GM19351 (cell line): Measurements from ENCODE around the gene LIN28B.
A peak's percentile ranks its signal among the peaks of the same experiment; 100 is the strongest.
"Not testable (repeated sequence)": the region's sequence is repeated elsewhere in the genome, so short reads cannot be mapped to it uniquely, and the experiment has no call there.

Experiments
- ATAC-seq: cut with Tn5 transposase; IDR thresholded peaks from one replicate; pipeline ENCODE4 v1.9.1; 2021; ENCODE audit warnings: mild to moderate bottlenecking, moderate library complexity; ENCODE audit not compliant: unreplicated experiment

Gene LIN28B, protein sequence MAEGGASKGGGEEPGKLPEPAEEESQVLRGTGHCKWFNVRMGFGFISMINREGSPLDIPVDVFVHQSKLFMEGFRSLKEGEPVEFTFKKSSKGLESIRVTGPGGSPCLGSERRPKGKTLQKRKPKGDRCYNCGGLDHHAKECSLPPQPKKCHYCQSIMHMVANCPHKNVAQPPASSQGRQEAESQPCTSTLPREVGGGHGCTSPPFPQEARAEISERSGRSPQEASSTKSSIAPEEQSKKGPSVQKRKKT

DNA sequence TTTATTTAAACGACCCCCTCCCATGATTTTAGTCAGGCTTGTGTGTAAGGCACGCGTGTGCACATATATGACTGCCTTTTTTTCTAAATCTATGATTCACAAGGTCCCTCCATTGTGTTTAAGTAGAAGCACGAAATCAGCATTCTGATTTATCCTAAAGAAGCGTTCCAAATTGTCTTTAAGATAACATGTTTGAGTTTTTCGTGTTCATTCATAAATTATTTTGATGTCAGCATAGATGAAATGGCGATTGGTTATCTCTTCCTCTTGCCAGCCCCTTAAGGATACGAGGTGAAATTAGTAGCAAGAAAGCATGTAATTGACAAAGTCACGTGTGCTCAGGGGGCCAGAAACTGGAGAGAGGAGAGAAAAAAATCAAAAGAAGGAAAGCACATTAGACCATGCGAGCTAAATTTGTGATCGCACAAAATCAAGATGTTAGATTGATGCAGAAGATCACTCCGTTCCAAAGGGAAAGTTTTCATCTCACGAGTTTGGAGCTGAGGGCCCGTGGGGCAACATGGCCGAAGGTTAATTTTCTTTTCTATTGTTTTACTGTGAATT is at the start of gene LIN28B:
Gene LIN28B, plus strand, starts transcription at position 377 of the 564 bp plus-strand sequence. Its CDS starts 144 bp downstream, at position 521.
- ATAC-seq = no peak

DNA sequence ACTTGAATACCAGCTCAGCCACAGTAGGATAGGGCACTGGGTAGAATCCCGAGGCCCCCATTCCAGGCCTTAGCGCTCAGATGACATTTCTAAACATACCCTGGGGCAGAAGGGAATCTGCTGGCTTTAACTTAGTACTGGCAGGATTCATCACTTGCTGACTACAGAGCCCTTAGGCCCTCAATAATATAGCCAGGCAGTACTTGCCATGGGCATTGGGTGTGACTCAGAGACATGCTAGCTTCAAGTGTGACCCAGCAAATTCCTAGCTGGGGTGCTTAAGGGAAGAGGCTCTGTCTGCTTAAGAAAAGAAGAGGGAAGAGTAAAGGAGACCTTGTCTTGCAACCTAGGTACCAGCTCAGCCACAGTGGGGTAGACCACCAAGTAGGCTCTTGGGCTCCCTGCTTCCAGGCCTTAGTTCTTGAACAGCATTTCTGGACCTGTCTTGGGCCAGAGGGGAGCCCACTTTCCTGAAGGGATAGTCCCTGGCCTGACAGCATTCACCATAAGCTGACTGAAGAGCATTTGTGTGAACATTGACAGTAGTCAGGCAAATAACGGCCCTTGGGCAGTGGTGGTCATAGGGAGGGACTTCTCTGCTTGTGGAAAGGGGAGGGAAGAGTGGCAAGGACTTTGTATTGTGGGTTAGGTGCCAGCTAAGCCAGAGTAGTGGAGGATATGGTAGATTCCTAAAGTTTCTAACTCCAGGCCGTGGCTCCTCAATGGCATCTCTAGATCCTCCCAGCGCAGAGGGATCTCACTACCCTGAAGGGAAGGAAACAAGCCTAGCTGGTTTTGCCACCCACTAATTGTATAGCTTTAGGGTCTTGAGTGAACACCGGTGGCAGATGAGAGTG is 48.6 kb upstream of the LIN28B start:
- ATAC-seq = no peak

GRCh38 chr6:104908888-104909525 is 47.9 kb upstream of the LIN28B start:
- no peak for ATAC-seq

GRCh38 chr6:104921896-104922295 is 35.0 kb upstream of the LIN28B start:
- no peak for ATAC-seq

DNA sequence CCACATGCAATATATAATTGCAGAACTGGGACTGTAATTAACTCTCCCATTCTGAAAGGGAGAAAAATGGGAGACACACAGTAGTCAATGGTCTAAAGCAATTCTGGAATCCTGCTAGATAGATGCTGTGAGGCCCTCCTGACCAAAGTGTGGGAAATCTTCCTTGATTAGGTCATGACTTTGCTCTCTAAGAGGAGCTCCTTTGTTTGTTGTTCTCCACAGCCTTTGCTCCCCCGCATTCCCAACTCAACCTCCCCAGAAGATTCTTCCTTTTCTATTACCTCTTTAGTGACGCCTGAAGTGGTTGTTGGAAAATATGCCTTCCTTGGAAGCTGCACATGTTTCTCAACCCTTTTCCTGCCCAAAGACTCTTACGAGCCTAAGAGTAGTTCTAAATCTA is 28.8 kb upstream of the LIN28B start:
- no peak for ATAC-seq

DNA sequence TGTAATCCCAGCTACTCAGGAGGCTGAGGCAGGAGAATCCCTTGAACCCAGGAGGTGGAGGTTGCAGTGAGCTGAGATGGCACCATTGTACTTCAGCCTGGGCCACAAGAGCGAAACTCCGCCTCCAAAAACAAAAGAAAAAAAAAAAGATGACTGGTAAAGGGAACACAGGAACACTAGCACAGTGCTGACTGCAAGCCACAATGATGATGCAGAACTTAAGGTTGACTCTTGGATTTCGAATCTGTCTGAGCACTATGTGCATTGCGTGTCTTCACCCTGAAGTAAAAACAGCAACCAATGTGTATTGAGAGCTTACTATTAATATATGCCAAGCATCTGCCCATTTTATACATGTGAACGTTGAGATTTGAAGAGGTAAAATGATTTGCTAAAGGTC is 27.6 kb upstream of the LIN28B start:
- no peak for ATAC-seq

DNA sequence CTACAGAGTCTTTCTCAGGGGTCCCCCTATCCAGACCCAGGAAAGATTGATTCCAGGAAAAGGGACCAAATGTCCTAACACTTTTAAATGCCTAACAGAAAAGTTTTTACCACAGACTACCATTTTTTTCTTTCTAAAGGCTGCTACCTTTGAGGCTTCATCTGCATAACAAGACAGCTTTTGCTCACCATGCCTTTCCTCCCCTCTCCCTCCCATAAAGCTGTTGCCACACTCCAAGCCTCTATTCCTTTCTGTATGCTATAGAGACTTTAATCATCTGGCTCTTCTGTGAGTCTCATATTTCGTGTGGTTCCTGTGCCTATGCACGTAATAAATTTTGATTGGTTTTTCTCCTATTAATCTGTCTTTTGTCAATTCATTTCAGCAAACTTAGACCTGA is 26.0 kb upstream of the LIN28B start:
- ATAC-seq = no peak

DNA sequence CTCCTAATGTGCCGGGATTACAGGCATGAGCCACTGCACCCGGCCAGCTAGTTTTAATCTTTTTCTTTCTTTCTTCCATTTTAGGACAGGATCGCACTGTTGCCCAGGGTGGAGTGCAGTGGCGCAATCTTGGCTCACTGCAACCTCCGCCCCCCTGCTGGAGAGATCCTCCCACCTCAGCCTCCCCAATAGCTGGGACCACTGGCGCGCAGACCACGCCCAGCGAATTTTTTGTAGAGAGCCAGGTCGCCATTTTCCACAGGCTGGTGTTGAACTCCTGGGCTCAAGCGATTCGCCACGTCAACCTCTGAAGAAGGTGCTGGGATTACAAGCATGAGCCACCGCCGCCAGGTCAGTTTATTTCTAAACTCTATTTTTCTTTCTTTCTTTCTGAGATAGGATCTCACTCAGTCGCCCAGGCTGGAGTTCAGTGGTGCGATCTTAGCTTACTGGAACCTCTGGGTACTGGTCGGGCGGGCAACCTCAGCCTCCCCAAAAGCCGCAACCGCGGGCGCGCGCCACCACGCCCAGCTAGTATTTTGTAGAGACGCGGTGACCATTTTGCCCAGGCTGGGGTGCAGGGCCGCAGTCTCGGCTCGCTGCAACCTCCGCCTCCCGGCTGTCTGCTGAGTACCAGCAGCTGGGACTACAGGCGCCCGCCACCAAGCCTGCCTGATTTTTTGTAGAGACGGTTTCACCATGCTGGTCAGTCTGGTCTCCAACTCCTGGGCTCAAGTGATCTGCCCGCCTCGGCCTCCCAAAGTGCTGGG is 20.0 kb upstream of the LIN28B start:
- no peak for ATAC-seq

DNA sequence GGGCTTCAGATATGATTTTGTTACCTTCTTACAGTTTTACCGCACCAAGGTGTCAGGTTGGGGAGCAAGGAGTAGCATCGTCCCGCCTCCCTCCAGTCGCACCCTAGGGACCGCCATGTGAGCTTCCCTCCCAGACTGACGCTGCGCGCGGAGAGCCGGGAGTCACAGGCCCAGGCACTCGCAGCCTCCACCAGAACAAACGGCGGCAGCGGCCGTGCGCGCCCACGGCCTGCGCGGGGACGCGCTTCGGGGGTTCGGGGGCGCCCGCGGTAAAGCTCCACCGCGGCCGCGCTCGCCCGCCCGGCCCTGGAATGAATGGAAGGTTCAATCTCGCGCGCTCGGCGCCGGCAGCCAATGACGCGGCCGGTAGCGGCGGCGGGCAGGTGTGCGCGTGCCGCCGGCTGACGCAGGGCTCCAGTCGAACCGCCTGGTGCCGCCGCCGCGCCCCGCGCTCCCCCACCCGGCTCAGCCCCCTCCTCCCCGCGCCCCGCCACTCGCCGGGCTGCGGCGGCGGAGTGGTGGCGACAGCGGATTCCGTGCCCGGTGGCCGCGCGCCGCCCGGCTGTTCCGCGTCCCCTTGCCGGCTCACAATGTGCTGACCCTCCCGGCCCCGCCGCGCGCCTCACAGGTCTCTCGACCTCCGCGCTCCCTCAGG is 16.5 kb upstream of the LIN28B start:
- no peak for ATAC-seq

GRCh38 chr6:104940893-104941728 is 15.8 kb upstream of the LIN28B start:
- peak; percentile 71 for ATAC-seq

DNA sequence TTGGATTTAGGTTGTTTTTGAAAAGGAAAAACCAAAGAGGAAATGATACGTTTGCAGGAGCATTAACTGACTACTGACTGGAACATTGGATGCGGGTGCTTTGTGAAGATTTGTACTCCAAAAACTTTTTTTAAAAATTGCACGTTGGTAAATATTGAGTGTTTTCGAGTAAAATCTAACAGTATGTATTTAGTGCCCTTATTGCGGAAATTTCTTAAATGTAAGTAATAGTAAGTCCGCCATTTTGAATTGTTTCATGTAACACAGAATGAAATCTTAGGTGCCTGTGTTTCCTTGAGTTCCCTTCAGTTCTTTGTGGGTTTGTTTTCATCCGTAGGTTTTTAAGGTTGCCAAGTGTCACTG is 15.2 kb upstream of the LIN28B start:
- peak; percentile 18 for ATAC-seq

- no peak for ATAC-seq
Measured at GRCh38 chr6:104943781-104944180, 13.1 kb upstream of the LIN28B start.

DNA sequence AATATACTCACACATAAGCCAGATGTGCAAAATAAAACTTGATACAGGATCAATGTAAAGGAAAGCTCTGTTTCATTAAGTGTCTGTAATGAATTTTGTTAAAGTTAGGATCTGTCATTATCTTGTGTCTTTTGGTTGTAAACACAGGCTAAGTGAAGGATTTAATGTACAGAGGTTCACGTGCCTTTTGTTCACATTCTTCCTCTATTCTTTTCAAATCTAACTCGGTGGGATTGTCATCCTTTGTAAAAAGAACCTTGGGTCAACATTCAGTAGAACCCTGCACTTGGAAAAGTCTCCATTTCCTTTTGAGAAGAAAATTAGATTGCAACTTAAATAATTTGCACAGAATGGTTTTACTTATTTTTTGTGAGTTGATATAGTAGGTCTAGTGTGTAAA is 7.7 kb upstream of the LIN28B start:
- ATAC-seq = no peak

GRCh38 chr6:104951677-104952076 is 5.2 kb upstream of the LIN28B start:
- ATAC-seq = no peak

DNA sequence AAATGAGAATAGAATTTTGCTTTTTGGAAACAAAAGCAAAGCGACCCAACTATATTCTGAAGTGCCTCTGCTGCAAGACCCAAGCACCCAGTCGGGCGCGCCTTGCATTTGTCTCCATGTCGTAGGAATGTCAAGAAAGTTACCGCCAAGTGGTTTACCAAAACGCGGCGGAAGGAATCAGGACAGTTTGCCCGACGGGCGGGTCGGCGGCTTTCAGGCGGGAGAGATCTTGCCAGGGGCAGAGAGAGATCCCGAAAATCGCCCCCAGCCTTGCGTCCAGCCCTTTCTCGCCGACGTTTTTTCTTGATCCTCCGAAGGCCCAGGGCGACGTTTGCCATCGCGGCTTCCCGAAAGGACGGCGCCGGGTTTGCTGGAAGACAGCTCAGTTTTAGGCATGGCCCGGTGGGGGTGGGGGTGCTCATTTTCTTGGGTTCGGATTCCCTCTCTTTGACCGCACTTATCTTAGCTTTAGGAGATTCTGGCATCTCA is 4.0 kb upstream of the LIN28B start:
- ATAC-seq = no peak

- ATAC-seq = not testable (repeated sequence)
Measured at GRCh38 chr6:104953400-104954189, 3.3 kb upstream of the LIN28B start.

DNA sequence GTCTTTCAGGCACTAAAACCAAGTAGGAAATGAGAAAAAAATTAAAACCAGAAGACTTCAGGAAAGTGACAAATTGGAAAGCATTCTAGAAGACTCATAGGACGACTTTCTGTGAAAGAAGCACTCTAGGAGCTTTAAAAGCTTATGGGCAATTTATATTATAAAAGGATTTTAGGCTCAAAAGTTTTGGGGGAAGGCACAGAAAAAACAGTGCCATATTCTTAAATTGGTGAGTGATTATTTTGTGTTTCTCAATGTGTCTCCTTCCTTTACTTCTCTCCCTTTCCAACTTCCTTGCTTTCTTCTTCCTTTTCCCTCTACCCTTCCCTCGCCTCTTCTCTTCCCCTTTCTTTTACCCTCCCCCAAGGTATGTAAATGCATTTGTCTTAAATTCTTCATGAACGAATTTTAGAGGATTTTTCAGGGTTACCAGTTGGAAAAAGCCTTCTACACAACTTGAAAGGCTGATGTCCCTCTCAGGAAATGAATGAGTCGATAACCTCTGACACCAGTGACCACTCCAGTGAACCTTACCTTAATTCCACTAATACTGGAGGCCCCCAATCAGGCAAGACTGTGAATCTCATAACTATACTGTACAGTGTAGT is 2.6 kb upstream of the LIN28B start:
- no peak for ATAC-seq

- no peak for ATAC-seq
Measured at GRCh38 chr6:104955491-104955890, 1.4 kb upstream of the LIN28B start.
